Measurements from ENCODE around the gene MRPL38.

Gene MRPL38

GRCh38 chr17:75904749-75905521 is at the start of gene MRPL38:
Gene MRPL38, minus strand, starts transcription at chr17:75904884. Its CDS starts 9 bp downstream, at chr17:75904875.
- peak; percentile 73 for TF ChIP-seq CTCF (conservative IDR thresholded peaks at IDR 0.05; ENCODE audit: low read length)
- DNase-seq (ENCODE audit: low read depth), result peak; percentile 90
- peak within 1 kb of the TSS; percentile 77 for H3K4me3 ChIP-seq (ENCODE audit: low read length)

- no peak for TF ChIP-seq CTCF (conservative IDR thresholded peaks at IDR 0.05; ENCODE audit: low read length)
- H3K4me3 ChIP-seq (ENCODE audit: low read length), result no peak overlapping the region
- DNase-seq (ENCODE audit: low read depth), result peak; percentile 31
Observed at GRCh38 chr17:75950855-75951554, 46.3 kb upstream of the MRPL38 start.

GRCh38 chr17:75950421-75950820 is 45.7 kb upstream of the MRPL38 start:
- no peak for TF ChIP-seq CTCF (conservative IDR thresholded peaks at IDR 0.05; ENCODE audit: low read length)
- DNase-seq (ENCODE audit: low read depth), result no peak
- no peak overlapping the region for H3K4me3 ChIP-seq (ENCODE audit: low read length)

- TF ChIP-seq CTCF (conservative IDR thresholded peaks at IDR 0.05; ENCODE audit: low read length), result no peak
- no peak overlapping the region for H3K4me3 ChIP-seq (ENCODE audit: low read length)
- DNase-seq (ENCODE audit: low read depth), result no peak
Observed at GRCh38 chr17:75945211-75945610, 40.5 kb upstream of the MRPL38 start.

- no peak for TF ChIP-seq CTCF (conservative IDR thresholded peaks at IDR 0.05; ENCODE audit: low read length)
- no peak for DNase-seq (ENCODE audit: low read depth)
- H3K4me3 ChIP-seq (ENCODE audit: low read length), result no peak overlapping the region
Observed at GRCh38 chr17:75943491-75943890, 38.8 kb upstream of the MRPL38 start.

- DNase-seq (ENCODE audit: low read depth), result no peak
- TF ChIP-seq CTCF (conservative IDR thresholded peaks at IDR 0.05; ENCODE audit: low read length), result no peak
- H3K4me3 ChIP-seq (ENCODE audit: low read length), result no peak overlapping the region
Observed at GRCh38 chr17:75942473-75942872, 37.8 kb upstream of the MRPL38 start.

- no peak for TF ChIP-seq CTCF (conservative IDR thresholded peaks at IDR 0.05; ENCODE audit: low read length)
- H3K4me3 ChIP-seq (ENCODE audit: low read length), result peak overlapping the region; percentile 50
Observed at GRCh38 chr17:75941442-75941819, 36.7 kb upstream of the MRPL38 start.

More at GRCh38 chr17:75941442-75941819, 36.7 kb upstream of the MRPL38 start:
- DNase-seq (ENCODE audit: low read depth), result no peak
